NCI-H187 treated with DMSO at 0.1 percent for 48 hours (cell line): ENCODE data around the gene PNPLA6.
"Not testable (repeated sequence)": the region's sequence is repeated elsewhere in the genome, so short reads cannot be mapped to it uniquely, and the experiment has no call there.

ENCODE experiments used
- DNase-seq: peaks from one replicate; lab custom pipeline; 2025; lab: John Stamatoyannopoulos, UW

The PNPLA6 gene

GRCh38 chr19:7556696-7557315 is 21.3 kb downstream of the PNPLA6 start:
- DNase-seq = no peak

GRCh38 chr19:7558667-7559066 is 23.1 kb downstream of the PNPLA6 start:
- no peak for DNase-seq

GRCh38 chr19:7559102-7559501 is 23.6 kb downstream of the PNPLA6 start:
- DNase-seq = no peak

- no peak for DNase-seq
Observed at GRCh38 chr19:7560255-7560654, 24.7 kb downstream of the PNPLA6 start.

- DNase-seq = no peak
Observed at GRCh38 chr19:7561325-7561724, 25.8 kb downstream of the PNPLA6 start.

GRCh38 chr19:7562646-7563393 is 27.3 kb downstream of the PNPLA6 start:
- no peak for DNase-seq

- no peak for DNase-seq
Observed at GRCh38 chr19:7564866-7565265, 29.3 kb downstream of the PNPLA6 start.

- no peak for DNase-seq
Observed at GRCh38 chr19:7565332-7565731, 29.8 kb downstream of the PNPLA6 start.

GRCh38 chr19:7570761-7571160 is 35.2 kb downstream of the PNPLA6 start:
- DNase-seq = no peak

GRCh38 chr19:7575434-7576040 is 40.0 kb downstream of the PNPLA6 start:
- DNase-seq = no peak

- not testable (repeated sequence) for DNase-seq
Observed at GRCh38 chr19:7577422-7577821, 41.9 kb downstream of the PNPLA6 start.

- no peak for DNase-seq
Observed at GRCh38 chr19:7578127-7578526, 42.6 kb downstream of the PNPLA6 start.

- no peak for DNase-seq
Observed at GRCh38 chr19:7579182-7579581, 43.7 kb downstream of the PNPLA6 start.

GRCh38 chr19:7582446-7582845 is 46.9 kb downstream of the PNPLA6 start:
- DNase-seq = no peak

GRCh38 chr19:7589822-7590221 is 54.3 kb downstream of the PNPLA6 start:
- DNase-seq = no peak

- DNase-seq = no peak
Observed at GRCh38 chr19:7590256-7590655, 54.7 kb downstream of the PNPLA6 start.

GRCh38 chr19:7595466-7596133 is 60.1 kb downstream of the PNPLA6 start, which contains the start of gene CAMSAP3:
CAMSAP3 (plus strand) TSS chr19:7595863; CDS start chr19:7596003, 140 bp downstream.
- DNase-seq = no peak

GRCh38 chr19:7596211-7596937 is 60.9 kb downstream of the PNPLA6 start:
- DNase-seq = no peak

GRCh38 chr19:7597689-7598088 is 62.2 kb downstream of the PNPLA6 start:
- DNase-seq = no peak

- DNase-seq = no peak
Observed at GRCh38 chr19:7598180-7598579, 62.7 kb downstream of the PNPLA6 start.

GRCh38 chr19:7600721-7601120 is 65.2 kb downstream of the PNPLA6 start:
- DNase-seq = no peak
